CD4-positive, alpha-beta T cell treated with Interleukin-17A for 4 hours (primary cell): Measurements from ENCODE around the gene JMJD7.

Experiments
- DNase-seq: peaks from one replicate; pipeline ENCODE4 v3.0.0-alpha.2; 2020; ENCODE audit warnings: mixed read lengths

JMJD7 gene

GRCh38 chr15:41822957-41823356 lies 4.9 kb upstream of the JMJD7 start:
- DNase-seq: no peak

GRCh38 chr15:41823502-41823901 lies 4.4 kb upstream of the JMJD7 start:
- no peak for DNase-seq

GRCh38 chr15:41824062-41824745 lies 3.7 kb upstream of the JMJD7 start:
- DNase-seq: no peak

GRCh38 chr15:41825145-41825544 lies 2.7 kb upstream of the JMJD7 start:
- DNase-seq: no peak

GRCh38 chr15:41825572-41826535 lies 2.0 kb upstream of the JMJD7 start:
- DNase-seq: no peak

GRCh38 chr15:41827290-41827879 lies 507 bp upstream of the JMJD7 start:
- DNase-seq: peak; percentile 49

- DNase-seq: no peak
Measured at GRCh38 chr15:41828807-41829141, 882 bp downstream of the JMJD7 start.

- DNase-seq: no peak
Measured at GRCh38 chr15:41829959-41830646, 2.2 kb downstream of the JMJD7 start.

GRCh38 chr15:41831291-41831690 lies 3.4 kb downstream of the JMJD7 start:
- peak; percentile 66 for DNase-seq

GRCh38 chr15:41832208-41832607 lies 4.3 kb downstream of the JMJD7 start:
- no peak for DNase-seq

- DNase-seq: peak; percentile 43
Measured at GRCh38 chr15:41832875-41833274, 5.0 kb downstream of the JMJD7 start.

- no peak for DNase-seq
Measured at GRCh38 chr15:41834096-41834495, 6.2 kb downstream of the JMJD7 start.

GRCh38 chr15:41836073-41836472 lies 8.2 kb downstream of the JMJD7 start:
- no peak for DNase-seq

GRCh38 chr15:41836713-41837454 lies 9.0 kb downstream of the JMJD7 start:
- no peak for DNase-seq

- DNase-seq: no peak
Measured at GRCh38 chr15:41838400-41838897, 10.6 kb downstream of the JMJD7 start, which contains the start of gene PLA2G4B. Gene PLA2G4B, plus strand, starts transcription at chr15:41838847. Its CDS starts 67 bp downstream, at chr15:41838914.

GRCh38 chr15:41839781-41840491 lies 12.0 kb downstream of the JMJD7 start:
- no peak for DNase-seq

- no peak for DNase-seq
Measured at GRCh38 chr15:41840673-41841072, 12.8 kb downstream of the JMJD7 start.

- no peak for DNase-seq
Measured at GRCh38 chr15:41841131-41841530, 13.2 kb downstream of the JMJD7 start.

GRCh38 chr15:41842229-41842628 lies 14.3 kb downstream of the JMJD7 start:
- DNase-seq: no peak

- DNase-seq: no peak
Measured at GRCh38 chr15:41843571-41843970, 15.7 kb downstream of the JMJD7 start.

- no peak for DNase-seq
Measured at GRCh38 chr15:41844814-41845213, 16.9 kb downstream of the JMJD7 start.
